Mesenchymal stem cell (in vitro differentiated cells and primary cell): ENCODE measurements around the gene NDUFS6.

Source experiments
- DNase-seq: peaks from one replicate; pipeline ENCODE4 v3.0.0-alpha.2; 2013
- H2AFZ ChIP-seq: one replicate; pipeline ENCODE4 v1.6.1; 2013; ENCODE audit warnings: low read depth, mild to moderate bottlenecking, control low read depth, inconsistent platforms, low read length, moderate library complexity
- H2AK5ac ChIP-seq: 2 replicates; pipeline ENCODE4 v1.6.1; 2013; ENCODE audit warnings: low read length, moderate library complexity, mild to moderate bottlenecking, inconsistent platforms; ENCODE audit not compliant: severe bottlenecking
- H2BK120ac ChIP-seq: one replicate; pipeline ENCODE4 v1.6.1; 2013; ENCODE audit warnings: low read depth, mild to moderate bottlenecking, inconsistent platforms, low read length, moderate library complexity
- H2BK12ac ChIP-seq, 2 experiments: one replicate each; pipeline ENCODE4 v1.6.1; 2013; ENCODE audit warnings: inconsistent platforms in 2 of 2, low read length in 2 of 2, mild to moderate bottlenecking in 2 of 2, moderate library complexity in 2 of 2, control low read depth in 1 of 2
- H2BK15ac ChIP-seq: one replicate; pipeline ENCODE4 v1.6.1; 2013; ENCODE audit warnings: mild to moderate bottlenecking, low read depth, inconsistent platforms; ENCODE audit not compliant: poor library complexity, severe bottlenecking
- H2BK5ac ChIP-seq: 2 replicates; pipeline ENCODE4 v1.6.1; 2013; ENCODE audit warnings: low read depth, mild to moderate bottlenecking, low read length, control low read depth, inconsistent platforms; ENCODE audit not compliant: poor library complexity, severe bottlenecking
- H3K14ac ChIP-seq, 2 experiments: one replicate each; pipeline ENCODE4 v1.6.1; 2013; ENCODE audit warnings: inconsistent platforms in 2 of 2, low read length in 2 of 2, control low read depth in 1 of 2, mild to moderate bottlenecking in 1 of 2, moderate library complexity in 1 of 2
- H3K18ac ChIP-seq, 2 experiments: one replicate each; pipeline ENCODE4 v1.6.1; 2013; ENCODE audit warnings: inconsistent platforms in 2 of 2, low read length in 2 of 2, control low read depth in 1 of 2, low read depth in 1 of 2, mild to moderate bottlenecking in 1 of 2
- H3K23ac ChIP-seq, 2 experiments: one replicate each; pipeline ENCODE4 v1.6.1; 2013; ENCODE audit warnings: inconsistent platforms in 2 of 2, low read length in 2 of 2, mild to moderate bottlenecking in 2 of 2, moderate library complexity in 2 of 2, control low read depth in 1 of 2
- H3K27ac ChIP-seq: 2 replicates; pipeline ENCODE4 v1.5.1; 2013; ENCODE audit warnings: mild to moderate bottlenecking, moderate library complexity, low read length, control low read depth, inconsistent platforms; ENCODE audit not compliant: poor library complexity, severe bottlenecking
- H3K27me3 ChIP-seq, 2 experiments: 2 replicates each; pipeline versions ENCODE4 v1.6.1 to v1.7.0; 2013; ENCODE audit warnings: low read length in 2 of 2, mild to moderate bottlenecking in 2 of 2, moderate library complexity in 2 of 2, control low read depth in 1 of 2, inconsistent platforms in 1 of 2; ENCODE audit not compliant: control insufficient read depth in 1 of 2, insufficient read depth in 1 of 2
- H3K36me3 ChIP-seq, 2 experiments: 2 replicates each; pipeline versions ENCODE4 v1.6.1 to v1.7.0; 2013; ENCODE audit warnings: low read length in 2 of 2, control low read depth in 1 of 2, inconsistent platforms in 1 of 2, low read depth in 1 of 2, mild to moderate bottlenecking in 1 of 2; ENCODE audit not compliant: insufficient read depth in 2 of 2, control insufficient read depth in 1 of 2
- H3K4ac ChIP-seq, 2 experiments: one replicate each; pipeline ENCODE4 v1.6.1; 2013; ENCODE audit warnings: inconsistent platforms in 2 of 2, low read length in 2 of 2, mild to moderate bottlenecking in 2 of 2, moderate library complexity in 2 of 2, control low read depth in 1 of 2, low read depth in 1 of 2
- H3K4me1 ChIP-seq: 2 replicates; pipeline ENCODE4 v1.6.1; 2013; ENCODE audit warnings: low read depth, low read length, control low read depth; ENCODE audit not compliant: control insufficient read depth, insufficient read depth
- H3K4me2 ChIP-seq: 2 replicates; pipeline ENCODE4 v1.6.1; 2013; ENCODE audit warnings: low read length, mild to moderate bottlenecking, inconsistent platforms; ENCODE audit not compliant: poor library complexity, severe bottlenecking
- H3K4me3 ChIP-seq, 2 experiments: 2 replicates each; pipeline versions ENCODE4 v1.5.1 to v1.7.0; 2013; ENCODE audit warnings: low read length in 2 of 2, mild to moderate bottlenecking in 2 of 2, control low read depth in 1 of 2, low read depth in 1 of 2; ENCODE audit not compliant: insufficient read depth in 1 of 2
- H3K79me1 ChIP-seq: replicated peaks from 2 replicates; pipeline ENCODE4 v1.6.1; 2013; ENCODE audit warnings: mild to moderate bottlenecking, control low read depth, low read length, inconsistent platforms; ENCODE audit not compliant: poor library complexity, severe bottlenecking
- H3K9ac ChIP-seq: 2 replicates; pipeline ENCODE4 v1.7.0; 2013; ENCODE audit warnings: mild to moderate bottlenecking, low read length, moderate library complexity
- H3K9me3 ChIP-seq: 2 replicates; pipeline ENCODE4 v1.7.0; 2013; ENCODE audit warnings: mild to moderate bottlenecking, low read length; ENCODE audit not compliant: control insufficient read depth
- H4K8ac ChIP-seq: one replicate; pipeline ENCODE4 v1.6.1; 2013; ENCODE audit warnings: inconsistent platforms, mild to moderate bottlenecking, low read length, moderate library complexity
- H4K91ac ChIP-seq: one replicate; pipeline ENCODE4 v1.6.1; 2013; ENCODE audit warnings: mild to moderate bottlenecking, low read length, inconsistent platforms
- WGBS: methylation state at CpG from one replicate; pipeline ENCODE4 v1.1.7; 2013; ENCODE audit warnings: mixed read lengths; 5-methylcytosine and 5-hydroxymethylcytosine counted together

The NDUFS6 gene

DNA sequence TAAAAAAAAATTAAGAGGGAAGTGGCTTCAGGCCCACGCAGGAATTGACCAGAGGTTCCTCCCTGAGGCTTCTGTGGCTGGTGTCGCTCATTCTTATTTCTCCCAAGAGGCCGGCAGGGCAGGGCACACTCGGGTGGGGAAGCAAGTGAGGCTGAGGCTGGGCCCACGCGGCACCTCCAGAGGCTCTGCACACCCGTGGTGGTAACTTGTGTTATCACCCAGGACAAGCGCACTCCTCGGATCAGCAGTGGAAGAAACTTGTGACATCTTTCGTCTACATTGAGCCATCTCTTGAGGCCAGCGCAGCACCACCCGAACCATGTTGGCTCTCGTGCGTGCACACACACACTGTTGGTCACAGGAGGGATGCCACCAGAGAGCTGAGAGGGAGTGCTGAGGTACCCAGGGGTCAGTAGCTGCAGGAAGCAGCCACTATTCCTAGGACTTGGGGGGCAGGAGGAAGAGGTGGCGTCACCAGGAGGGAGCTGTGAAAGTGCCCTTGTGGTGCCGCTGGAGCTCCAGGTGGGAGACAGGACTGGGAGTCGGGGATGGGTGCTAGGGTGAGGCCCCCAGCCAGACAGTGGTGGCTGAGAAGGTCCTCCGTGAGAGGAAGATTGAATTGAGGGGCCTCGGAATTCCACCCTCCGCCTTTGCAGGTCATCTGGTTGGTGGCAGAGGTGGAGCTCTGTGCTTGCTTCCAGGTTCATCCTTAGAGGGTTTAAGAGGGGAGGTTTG, 6.4 kb downstream of the NDUFS6 start:
- no peak overlapping the region for H3K4me2 ChIP-seq
- no peak overlapping the region for H3K4ac ChIP-seq

DNA sequence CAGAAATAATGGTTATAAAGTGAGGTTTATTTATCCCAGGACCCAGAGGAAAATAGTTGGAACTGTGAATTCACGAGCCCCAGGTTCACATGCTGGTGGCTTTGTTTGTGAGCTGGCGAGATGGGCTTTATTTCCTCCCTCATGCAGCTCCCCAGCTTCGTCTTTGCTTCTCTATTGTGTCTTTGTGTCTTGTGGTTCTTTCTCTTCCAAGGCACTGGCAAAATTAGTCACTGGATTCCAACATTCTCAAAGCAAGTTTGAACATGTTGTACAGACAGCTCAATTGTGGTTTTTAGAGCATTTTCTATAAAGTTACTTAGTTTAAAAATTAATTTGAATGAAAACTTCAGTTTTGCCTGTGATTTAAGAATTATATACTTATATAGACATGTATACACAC, 7.2 kb downstream of the NDUFS6 start:
- Histone ChIP-seq H3K18ac (no peak overlapping the region), H3K23ac (no peak overlapping the region)

More for the DNA sequence above, 6.4 kb downstream of the NDUFS6 start:
- Histone ChIP-seq H3K4me1 (peaks cover 9% of the 10 kb centered on the region), H3K14ac (no peak overlapping the region), H3K27me3 (no peaks in the 10 kb centered on the region), H3K36me3 (peaks cover 69 to 96% of the 10 kb centered on the region in 2 experiments), H3K18ac (no peak overlapping the region), H2BK12ac (no peak overlapping the region), H3K9ac (peak overlapping the region; percentile 68), H2AFZ (no peak overlapping the region), H4K91ac (peak overlapping the region; percentile 45), H2BK5ac (no peak overlapping the region), H2AK5ac (no peak overlapping the region), H3K79me1 (peaks cover 54% of the 10 kb centered on the region), H3K27ac (peak overlapping the region; percentile 54), H4K8ac (no peak overlapping the region), H2BK15ac (no peak overlapping the region), H2BK120ac (no peak overlapping the region), H3K23ac (no peak overlapping the region), H3K9me3 (no peaks in the 10 kb centered on the region), H3K4me3 (no peak overlapping the region)
- DNase-seq = no peak
- WGBS = 96% methylated on average over 20 of the region's 20 CpGs

DNA sequence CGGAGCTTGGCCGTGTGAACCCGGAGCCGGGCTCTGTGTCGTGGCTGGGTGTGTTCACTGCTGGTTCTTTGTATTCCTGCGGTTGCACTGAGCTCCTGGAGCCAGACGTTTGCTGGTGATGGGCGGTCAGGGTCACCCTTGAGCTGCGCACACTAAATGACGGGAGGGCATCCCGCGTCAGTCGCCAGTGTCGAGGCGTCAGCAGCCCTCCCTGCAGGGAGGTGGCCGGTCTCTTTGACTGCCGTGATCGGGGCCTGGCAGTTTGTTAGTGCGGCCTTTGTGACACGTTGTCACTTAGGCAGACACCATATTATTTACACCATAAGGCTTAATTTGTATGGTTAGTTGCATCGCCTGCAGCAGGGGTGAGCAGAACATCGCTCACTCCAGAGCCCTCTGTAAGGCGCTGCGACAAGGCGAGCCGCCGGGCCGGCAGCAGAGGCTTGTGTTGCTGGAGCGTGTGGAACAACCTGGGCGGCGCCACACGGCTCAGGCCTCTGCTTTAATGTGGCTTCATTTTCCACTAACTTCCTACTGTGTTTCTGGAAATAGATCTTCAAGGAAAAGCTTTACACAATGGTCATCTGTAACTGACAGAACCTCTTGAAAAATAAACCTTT, 8.3 kb downstream of the NDUFS6 start:
- Histone ChIP-seq H3K4me2 (no peak overlapping the region), H4K91ac (no peak overlapping the region), H3K36me3 (peaks cover 70 to 94% of the 10 kb centered on the region in 2 experiments), H3K14ac (no peak overlapping the region), H3K27ac (no peak overlapping the region), H3K4ac (no peak overlapping the region), H3K27me3 (no peaks in the 10 kb centered on the region), H3K4me3 (no peak overlapping the region), H2BK5ac (no peak overlapping the region), H2AK5ac (no peak overlapping the region), H3K9ac (peak overlapping the region; percentile 68), H3K9me3 (no peaks in the 10 kb centered on the region), H2AFZ (no peak overlapping the region), H4K8ac (no peak overlapping the region), H3K4me1 (peaks cover 7% of the 10 kb centered on the region), H2BK120ac (no peak overlapping the region), H3K23ac (no peak overlapping the region), H2BK15ac (no peak overlapping the region), H3K18ac (no peak overlapping the region), H2BK12ac (no peak overlapping the region), H3K79me1 (peaks cover 51% of the 10 kb centered on the region)
- WGBS = 97% methylated on average over 29 of the region's 32 CpGs
- DNase-seq = no peak

More for the DNA sequence above, 7.2 kb downstream of the NDUFS6 start:
- Histone ChIP-seq H2BK12ac (no peak overlapping the region), H3K79me1 (peaks cover 54% of the 10 kb centered on the region), H3K36me3 (peaks cover 70 to 94% of the 10 kb centered on the region in 2 experiments), H2AK5ac (no peak overlapping the region), H2BK15ac (no peak overlapping the region), H3K14ac (no peak overlapping the region), H3K4ac (no peak overlapping the region), H3K27me3 (no peaks in the 10 kb centered on the region), H2BK5ac (no peak overlapping the region), H2AFZ (no peak overlapping the region), H3K4me1 (peaks cover 9% of the 10 kb centered on the region), H4K8ac (no peak overlapping the region), H4K91ac (no peak overlapping the region), H2BK120ac (no peak overlapping the region), H3K9ac (peak overlapping the region; percentile 68), H3K4me3 (no peak overlapping the region), H3K27ac (peak overlapping the region; percentile 54), H3K4me2 (no peak overlapping the region), H3K9me3 (no peaks in the 10 kb centered on the region)
- DNase-seq = no peak
- 77% methylated on average over 3 of the region's 3 CpGs for WGBS

DNA sequence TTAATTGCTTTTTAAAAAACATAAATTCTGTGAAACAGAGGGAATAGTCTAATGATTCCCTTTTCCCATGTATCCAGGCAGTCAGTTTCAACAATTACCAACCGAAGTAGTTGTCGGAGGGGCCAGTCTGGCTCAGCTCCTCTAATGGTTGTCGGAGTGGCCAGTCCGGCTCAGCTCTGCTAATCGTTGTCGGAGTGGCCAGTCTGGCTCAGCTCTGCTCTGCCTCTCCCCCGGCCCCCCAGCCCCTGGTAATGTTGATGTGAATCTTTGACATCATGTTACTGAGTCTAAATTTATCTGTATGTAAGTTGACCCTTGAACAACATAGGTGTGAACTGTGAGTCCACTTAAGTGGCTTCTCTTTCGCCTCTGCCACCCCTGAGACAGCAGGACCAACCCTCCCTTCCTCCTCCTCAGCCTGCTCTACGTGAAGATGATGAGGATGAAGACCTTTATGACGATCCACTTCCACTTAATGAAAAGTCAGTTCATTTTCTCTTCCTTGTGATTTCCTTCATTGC, 9.4 kb downstream of the NDUFS6 start:
- Histone ChIP-seq H2AFZ (no peak overlapping the region), H3K36me3 (peaks cover 72 to 94% of the 10 kb centered on the region in 2 experiments), H3K18ac (no peak overlapping the region), H3K23ac (no peak overlapping the region), H2BK12ac (no peak overlapping the region), H3K27ac (no peak overlapping the region), H3K79me1 (peaks cover 50% of the 10 kb centered on the region), H3K9me3 (no peaks in the 10 kb centered on the region), H4K8ac (no peak overlapping the region), H3K4me2 (no peak overlapping the region), H2BK120ac (no peak overlapping the region), H3K4ac (no peak overlapping the region), H4K91ac (no peak overlapping the region), H3K9ac (no peak overlapping the region), H3K4me1 (peaks cover 7% of the 10 kb centered on the region), H3K14ac (no peak overlapping the region), H2AK5ac (no peak overlapping the region), H3K27me3 (no peaks in the 10 kb centered on the region), H2BK5ac (no peak overlapping the region), H3K4me3 (no peak overlapping the region), H2BK15ac (no peak overlapping the region)
- WGBS = 93% methylated on average over 8 of the region's 10 CpGs
- no peak for DNase-seq
